Tibial nerve (tissue), 4 donors: ENCODE data around the gene GPR135.

Experiments
- EP300 ChIP-seq, 2 donors: sonication (generic); formaldehyde crosslinking; IDR thresholded peaks; one replicate each; pipeline ENCODE4 v1.6.1; 2017; ENCODE audit warnings: antibody characterized with exemption in 2 of 2, mild to moderate bottlenecking in 1 of 2
- POLR2A ChIP-seq, 2 donors: fragments of 450-650 bp; IDR thresholded peaks; one replicate each; pipeline ENCODE4 v1.6.1; 2017; ENCODE audit warnings: antibody characterized with exemption in 2 of 2, mild to moderate bottlenecking in 2 of 2, moderate library complexity in 2 of 2
- TF ChIP-seq, protein P1 (sequence below), 5 experiments: fragments of 200-600 bp in 3 of 5; fragments of 450-650 bp in 2 of 5; sonication (generic) in 3 of 5; IDR thresholded peaks; one replicate each; pipeline ENCODE4 v1.5.1; 2016 to 2019; ENCODE audit warnings: antibody characterized with exemption in 5 of 5, mild to moderate bottlenecking in 3 of 5, moderate library complexity in 2 of 5

DNA sequence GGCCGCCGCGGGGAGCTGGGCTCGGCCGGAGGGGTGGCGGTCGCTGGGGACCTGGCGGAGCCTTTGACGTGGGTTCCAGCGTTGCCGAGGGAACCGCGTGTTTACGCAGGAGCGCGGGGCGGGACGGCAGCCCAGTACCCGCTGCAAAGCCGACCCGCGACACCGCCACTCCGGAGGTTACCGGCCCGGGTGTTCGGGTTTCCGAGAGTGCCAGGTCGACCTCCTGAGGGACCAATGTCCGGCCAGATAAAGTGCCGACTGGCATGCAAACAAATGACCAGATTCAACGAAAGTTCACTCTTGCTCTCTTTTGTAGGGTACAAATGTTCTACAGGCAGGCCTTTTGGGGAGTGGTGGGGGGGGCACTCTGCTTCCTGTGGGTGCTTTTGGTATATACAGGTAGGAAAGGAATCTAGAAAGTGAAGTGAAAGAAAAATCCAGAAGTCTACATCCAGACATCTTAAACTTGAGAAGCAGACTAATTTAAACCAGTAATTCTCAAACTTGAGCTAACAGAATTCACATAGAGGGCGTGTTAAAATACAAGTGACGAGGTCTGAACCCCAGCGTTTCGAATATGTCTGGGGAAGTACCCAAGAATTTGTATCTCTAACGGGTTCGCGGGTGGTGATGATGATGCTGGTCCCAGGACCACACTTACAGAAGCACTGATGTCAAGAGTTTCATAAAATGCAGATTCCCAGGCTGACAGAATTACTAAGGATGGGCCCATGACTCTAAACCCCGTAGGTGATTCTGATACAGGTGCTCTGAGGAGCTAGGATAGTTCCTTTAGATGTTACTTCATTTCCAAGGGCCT, at the start of gene GPR135:
- TF ChIP-seq, protein P1, sequence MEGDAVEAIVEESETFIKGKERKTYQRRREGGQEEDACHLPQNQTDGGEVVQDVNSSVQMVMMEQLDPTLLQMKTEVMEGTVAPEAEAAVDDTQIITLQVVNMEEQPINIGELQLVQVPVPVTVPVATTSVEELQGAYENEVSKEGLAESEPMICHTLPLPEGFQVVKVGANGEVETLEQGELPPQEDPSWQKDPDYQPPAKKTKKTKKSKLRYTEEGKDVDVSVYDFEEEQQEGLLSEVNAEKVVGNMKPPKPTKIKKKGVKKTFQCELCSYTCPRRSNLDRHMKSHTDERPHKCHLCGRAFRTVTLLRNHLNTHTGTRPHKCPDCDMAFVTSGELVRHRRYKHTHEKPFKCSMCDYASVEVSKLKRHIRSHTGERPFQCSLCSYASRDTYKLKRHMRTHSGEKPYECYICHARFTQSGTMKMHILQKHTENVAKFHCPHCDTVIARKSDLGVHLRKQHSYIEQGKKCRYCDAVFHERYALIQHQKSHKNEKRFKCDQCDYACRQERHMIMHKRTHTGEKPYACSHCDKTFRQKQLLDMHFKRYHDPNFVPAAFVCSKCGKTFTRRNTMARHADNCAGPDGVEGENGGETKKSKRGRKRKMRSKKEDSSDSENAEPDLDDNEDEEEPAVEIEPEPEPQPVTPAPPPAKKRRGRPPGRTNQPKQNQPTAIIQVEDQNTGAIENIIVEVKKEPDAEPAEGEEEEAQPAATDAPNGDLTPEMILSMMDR (IDR thresholded peaks at IDR 0.05): no peak
- TF ChIP-seq POLR2A (IDR thresholded peaks at IDR 0.05) (no peak), EP300 (IDR thresholded peaks at IDR 0.05) (no peak)
